Immature natural killer cell (primary cell): Measurements from ENCODE around the gene CFAP44. TPM values are rescaled to one million over a fixed set of nuclear protein-coding genes. Genes with fewer than 3 reads are reported as not detected.

Experiments
- DNase-seq, 3 donors: peaks; one replicate each; pipeline ENCODE4 v3.0.0; 2022; ENCODE audit warnings: mixed read lengths in 1 of 3
- H3K27ac Mint-ChIP-seq, 6 donors: one replicate each; pipeline ENCODE4 v1.8.0; 2020; ENCODE audit warnings: mixed read lengths in 6 of 6, mild to moderate bottlenecking in 5 of 6, inconsistent platforms in 4 of 6, moderate library complexity in 3 of 6
- H3K27me3 Mint-ChIP-seq, 3 donors: one replicate each; pipeline ENCODE4 v1.8.0; 2020 to 2021; ENCODE audit warnings: low read depth in 3 of 3, mild to moderate bottlenecking in 3 of 3, mixed read lengths in 3 of 3, moderate library complexity in 3 of 3, inconsistent platforms in 1 of 3
- H3K36me3 Mint-ChIP-seq, 3 donors: one replicate each; pipeline ENCODE4 v1.8.0; 2020; ENCODE audit warnings: mixed read lengths in 3 of 3, inconsistent platforms in 2 of 3, mild to moderate bottlenecking in 2 of 3
- H3K4me1 Mint-ChIP-seq, 2 donors: one replicate each; pipeline ENCODE4 v1.8.0; 2020; ENCODE audit warnings: inconsistent platforms in 2 of 2, mild to moderate bottlenecking in 2 of 2, mixed read lengths in 2 of 2, moderate library complexity in 1 of 2
- H3K4me3 Mint-ChIP-seq, 5 donors: one replicate each; pipeline ENCODE4 v1.8.0; 2020; ENCODE audit warnings: mild to moderate bottlenecking in 5 of 5, mixed read lengths in 5 of 5, inconsistent platforms in 3 of 5, moderate library complexity in 3 of 5
- H3K9me3 Mint-ChIP-seq, 6 donors: one replicate each; pipeline ENCODE4 v1.8.0; 2020; ENCODE audit warnings: mild to moderate bottlenecking in 6 of 6, mixed read lengths in 6 of 6, inconsistent platforms in 4 of 6, moderate library complexity in 3 of 6
- polyA plus RNA-seq, 3 donors: library from polyadenylated mRNA; unstranded; fragments of 300-500 nt; fragmentation: Illumina TruSeq; gene quantifications; one replicate each; pipeline ENCODE4 v1.2.3, GENCODE V29; 2021

Gene CFAP44
- polyA plus RNA-seq, 3 donors from 2014 or later, result 0.22 to 0.34 TPM; not detected in 1

GRCh38 chr3:113436809-113437208, 4.5 kb downstream of the CFAP44 start:
- no peak for DNase-seq
- H3K36me3 Mint-ChIP-seq, result peaks cover 5 to 10% (median 9%) of the 10 kb centered on the region in 3 donors

GRCh38 chr3:113431811-113432210, 9.5 kb downstream of the CFAP44 start:
- Mint-ChIP-seq H3K36me3 (peaks cover 4 to 32% (median 28%) of the 10 kb centered on the region in 3 donors), H3K4me3 (no peak overlapping the region), H3K27me3 (peaks cover 0 to 2% (median 2%) of the 10 kb centered on the region in 3 donors), H3K9me3 (peaks cover 0 to 2% (median 0%) of the 10 kb centered on the region in 6 donors), H3K4me1 (no peaks in the 10 kb centered on the region), H3K27ac (no peak overlapping the region)
- DNase-seq, result no peak

More at GRCh38 chr3:113436809-113437208, 4.5 kb downstream of the CFAP44 start:
- H3K4me3 Mint-ChIP-seq, result no peak overlapping the region
- no peaks in the 10 kb centered on the region for H3K9me3 Mint-ChIP-seq
- peaks cover 0 to 2% (median 2%) of the 10 kb centered on the region in 3 donors for H3K27me3 Mint-ChIP-seq
- no peak overlapping the region for H3K27ac Mint-ChIP-seq
- peaks cover 0 to 10% of the 10 kb centered on the region in 2 donors for H3K4me1 Mint-ChIP-seq

GRCh38 chr3:113428581-113428980, 12.7 kb downstream of the CFAP44 start:
- peaks cover 26 to 55% (median 51%) of the 10 kb centered on the region in 3 donors for H3K36me3 Mint-ChIP-seq
- no peak for DNase-seq
- H3K4me1 Mint-ChIP-seq, result peaks cover 5 to 6% of the 10 kb centered on the region in 2 donors
- H3K4me3 Mint-ChIP-seq, result no peak overlapping the region
- H3K27ac Mint-ChIP-seq, result no peak overlapping the region
- peaks cover 0 to 3% (median 0%) of the 10 kb centered on the region in 6 donors for H3K9me3 Mint-ChIP-seq
- peaks cover 0 to 3% (median 2%) of the 10 kb centered on the region in 3 donors for H3K27me3 Mint-ChIP-seq

GRCh38 chr3:113423699-113424098, 17.6 kb downstream of the CFAP44 start:
- Mint-ChIP-seq H3K27ac (peak overlapping the region in 1 of 6 donors; percentile 72), H3K4me1 (peaks cover 6 to 9% of the 10 kb centered on the region in 2 donors), H3K36me3 (peaks cover 34 to 44% (median 40%) of the 10 kb centered on the region in 3 donors), H3K4me3 (peak overlapping the region in 1 of 5 donors; percentile 7), H3K9me3 (peaks cover 0 to 3% (median 0%) of the 10 kb centered on the region in 6 donors), H3K27me3 (peaks cover 0 to 5% (median 0%) of the 10 kb centered on the region in 3 donors)
- peak; percentile 6 to 22 (median 14) for DNase-seq

GRCh38 chr3:113421082-113421481, 20.2 kb downstream of the CFAP44 start:
- H3K9me3 Mint-ChIP-seq, result peaks cover 0 to 3% (median 0%) of the 10 kb centered on the region in 6 donors
- H3K4me3 Mint-ChIP-seq, result no peak overlapping the region
- H3K27me3 Mint-ChIP-seq, result peaks cover 0 to 5% (median 0%) of the 10 kb centered on the region in 3 donors
- no peak overlapping the region for H3K27ac Mint-ChIP-seq
- H3K4me1 Mint-ChIP-seq, result peaks cover 6 to 9% of the 10 kb centered on the region in 2 donors
- peaks cover 24 to 28% (median 26%) of the 10 kb centered on the region in 3 donors for H3K36me3 Mint-ChIP-seq
- DNase-seq, result no peak

- no peak for DNase-seq
- Mint-ChIP-seq H3K27ac (no peak overlapping the region), H3K9me3 (peaks cover 7 to 40% (median 20%) of the 10 kb centered on the region in 6 donors), H3K27me3 (peaks cover 1 to 2% (median 2%) of the 10 kb centered on the region in 3 donors), H3K4me3 (no peak overlapping the region), H3K4me1 (peaks cover 2 to 9% of the 10 kb centered on the region in 2 donors), H3K36me3 (peaks cover 6 to 29% (median 14%) of the 10 kb centered on the region in 3 donors)
These were observed 31.6 kb downstream of the CFAP44 start for GRCh38 chr3:113409676-113410075.

GRCh38 chr3:113405180-113405579, 36.1 kb downstream of the CFAP44 start:
- DNase-seq, result no peak
- Mint-ChIP-seq H3K4me1 (peaks cover 2 to 9% of the 10 kb centered on the region in 2 donors), H3K36me3 (peaks cover 12 to 31% (median 13%) of the 10 kb centered on the region in 3 donors), H3K27me3 (no peaks in the 10 kb centered on the region), H3K9me3 (peaks cover 0 to 6% (median 0%) of the 10 kb centered on the region in 6 donors), H3K27ac (no peak overlapping the region), H3K4me3 (no peak overlapping the region)

GRCh38 chr3:113404637-113405036, 36.7 kb downstream of the CFAP44 start:
- peaks cover 15 to 35% (median 18%) of the 10 kb centered on the region in 3 donors for H3K36me3 Mint-ChIP-seq
- peaks cover 0 to under 1% (median 0%) of the 10 kb centered on the region in 6 donors for H3K9me3 Mint-ChIP-seq
- DNase-seq, result no peak
- no peak overlapping the region for H3K27ac Mint-ChIP-seq
- H3K27me3 Mint-ChIP-seq, result no peaks in the 10 kb centered on the region
- peaks cover 2 to 8% of the 10 kb centered on the region in 2 donors for H3K4me1 Mint-ChIP-seq
- H3K4me3 Mint-ChIP-seq, result no peak overlapping the region

Other genes starting within 250 kb of the CFAP44 start
- gene BOC, start 229.9 kb downstream of the CFAP44 start, polyA plus RNA-seq, result not detected
- gene SPICE1, start 73.7 kb upstream of the CFAP44 start, polyA plus RNA-seq, result 1 to 10 TPM in 2 of 3 donors, not detected in 1; 3.7 to 4.7 TPM
- 10 to 100 TPM in 2 of 3 donors, 1 to 10 TPM in 1; 9.5 to 33.2 (median 11.8) TPM for gene SIDT1, start 91.1 kb upstream of the CFAP44 start, polyA plus RNA-seq